ENCODE results near the gene SBSN.

SBSN gene

GRCh38 chr19:35474104-35474503 lies 54.0 kb downstream of the SBSN start:
- TF ChIP-seq YY1 (IDR thresholded peaks at IDR 0.05; ENCODE audit: low read depth) (no peak), CEBPB (IDR thresholded peaks at IDR 0.05) (no peak), FOXM1 (IDR thresholded peaks at IDR 0.05; ENCODE audit: borderline replicate concordance, low read depth) (no peak), EP300 (IDR thresholded peaks at IDR 0.05; ENCODE audit: borderline replicate concordance) (no peak), ZBTB7A (IDR thresholded peaks at IDR 0.05; ENCODE audit: low read depth) (no peak)
